OCI-LY3 (cell line): ENCODE data around the gene LETM1.

Experiments used
- H2AFZ ChIP-seq: fragments of 200-600, 300-600 bp; shearing (Covaris generic); 2 replicates; pipeline ENCODE4 v1.6.0; 2014; ENCODE audit warnings: antibody characterized with exemption, low read depth, low read length
- H3K27ac ChIP-seq: fragments of 200-600, 300-600 bp; sonication (generic); 2 replicates; pipeline ENCODE4 v1.5.1; 2014; ENCODE audit warnings: mild to moderate bottlenecking, low read length, moderate library complexity, mixed read lengths
- H3K27me3 ChIP-seq: fragments of 200-600, 300-600 bp; sonication (generic); 2 replicates; pipeline ENCODE4 v1.6.1; 2014; ENCODE audit warnings: low read depth, low read length, mixed read lengths
- H3K36me3 ChIP-seq: fragments of 200-600, 300-600 bp; sonication (generic); replicated peaks from 2 replicates; pipeline ENCODE3; 2014; ENCODE audit warnings: low read depth, low read length, mixed read lengths
- H3K4me1 ChIP-seq: fragments of 300-600, 200-600 bp; sonication (generic); 2 replicates; pipeline ENCODE4 v1.6.1; 2014; ENCODE audit warnings: low read length, mixed read lengths
- H3K4me2 ChIP-seq: fragments of 200-600, 300-600 bp; sonication (generic); 2 replicates; pipeline ENCODE4 v1.6.1; 2014; ENCODE audit warnings: low read length, mixed read lengths
- H3K4me3 ChIP-seq: fragments of 300-600, 200-600 bp; sonication (generic); 2 replicates; pipeline ENCODE4 v1.5.1; 2014; ENCODE audit warnings: antibody characterized with exemption, mild to moderate bottlenecking, low read length, moderate library complexity
- H3K79me2 ChIP-seq: fragments of 300-600, 200-600 bp; shearing (Covaris generic); 2 replicates; pipeline ENCODE4 v1.6.1; 2014; ENCODE audit warnings: mild to moderate bottlenecking, low read length, mixed read lengths
- H3K9ac ChIP-seq: fragments of 300-600, 200-600 bp; shearing (Covaris generic); 2 replicates; pipeline ENCODE4 v1.6.0; 2014; ENCODE audit warnings: mild to moderate bottlenecking, low read length, moderate library complexity
- H3K9me3 ChIP-seq: fragments of 200-600, 300-600 bp; shearing (Covaris generic); 2 replicates; pipeline ENCODE4 v1.6.1; 2014; ENCODE audit warnings: low read length, mixed read lengths; ENCODE audit not compliant: insufficient read depth
- H4K20me1 ChIP-seq: fragments of 200-600, 300-600 bp; sonication (generic); 2 replicates; pipeline ENCODE4 v1.6.1; 2016; ENCODE audit warnings: low read length, mixed read lengths; ENCODE audit not compliant: insufficient read depth
- EZH2phosphoT487 ChIP-seq: fragments of 200-600 bp; shearing (Covaris generic); IDR thresholded peaks from 2 replicates; pipeline ENCODE4 v1.6.1; 2018; ENCODE audit warnings: antibody characterized with exemption, mixed run types, low read depth
- TF ChIP-seq, protein P1 (sequence below): fragments of 200-600, 300-600 bp; sonication (generic); IDR thresholded peaks from 2 replicates; pipeline ENCODE4 v1.5.1; 2014; ENCODE audit warnings: antibody characterized with exemption, low read length, low read depth

Gene LETM1

GRCh38 chr4:1868293-1868692 lies 12.3 kb upstream of the LETM1 start:
- H3K9ac ChIP-seq: no peak overlapping the region
- H3K36me3 ChIP-seq: no peaks in the 10 kb centered on the region
- H3K27ac ChIP-seq: no peak overlapping the region
- H3K4me1 ChIP-seq: peaks cover 20% of the 10 kb centered on the region
- H3K27me3 ChIP-seq: no peaks in the 10 kb centered on the region; the same call in 1 of the 2 replicates
- TF ChIP-seq, protein P1, sequence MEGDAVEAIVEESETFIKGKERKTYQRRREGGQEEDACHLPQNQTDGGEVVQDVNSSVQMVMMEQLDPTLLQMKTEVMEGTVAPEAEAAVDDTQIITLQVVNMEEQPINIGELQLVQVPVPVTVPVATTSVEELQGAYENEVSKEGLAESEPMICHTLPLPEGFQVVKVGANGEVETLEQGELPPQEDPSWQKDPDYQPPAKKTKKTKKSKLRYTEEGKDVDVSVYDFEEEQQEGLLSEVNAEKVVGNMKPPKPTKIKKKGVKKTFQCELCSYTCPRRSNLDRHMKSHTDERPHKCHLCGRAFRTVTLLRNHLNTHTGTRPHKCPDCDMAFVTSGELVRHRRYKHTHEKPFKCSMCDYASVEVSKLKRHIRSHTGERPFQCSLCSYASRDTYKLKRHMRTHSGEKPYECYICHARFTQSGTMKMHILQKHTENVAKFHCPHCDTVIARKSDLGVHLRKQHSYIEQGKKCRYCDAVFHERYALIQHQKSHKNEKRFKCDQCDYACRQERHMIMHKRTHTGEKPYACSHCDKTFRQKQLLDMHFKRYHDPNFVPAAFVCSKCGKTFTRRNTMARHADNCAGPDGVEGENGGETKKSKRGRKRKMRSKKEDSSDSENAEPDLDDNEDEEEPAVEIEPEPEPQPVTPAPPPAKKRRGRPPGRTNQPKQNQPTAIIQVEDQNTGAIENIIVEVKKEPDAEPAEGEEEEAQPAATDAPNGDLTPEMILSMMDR: no peak
- no peak for TF ChIP-seq EZH2phosphoT487
- H3K4me3 ChIP-seq: no peak overlapping the region
- H3K4me2 ChIP-seq: no peak overlapping the region
- H3K79me2 ChIP-seq: peaks cover 27% of the 10 kb centered on the region
- peaks cover 8% of the 10 kb centered on the region for H4K20me1 ChIP-seq
- no peaks in the 10 kb centered on the region for H3K9me3 ChIP-seq
- no peak overlapping the region for H2AFZ ChIP-seq

- Histone ChIP-seq H3K79me2 (peaks cover 7% of the 10 kb centered on the region; the same call in 1 of the 2 replicates), H3K27ac (no peak overlapping the region), H3K4me3 (no peak overlapping the region), H3K4me1 (peaks cover 12% of the 10 kb centered on the region), H3K9ac (no peak overlapping the region), H3K27me3 (peaks cover 5% of the 10 kb centered on the region; the same call in 1 of the 2 replicates), H4K20me1 (no peaks in the 10 kb centered on the region), H3K4me2 (no peak overlapping the region), H3K36me3 (no peaks in the 10 kb centered on the region), H2AFZ (no peak overlapping the region), H3K9me3 (no peaks in the 10 kb centered on the region)
- TF ChIP-seq, protein P1: no peak
- no peak for TF ChIP-seq EZH2phosphoT487
These were observed 10.3 kb upstream of the LETM1 start for GRCh38 chr4:1866189-1866661.

GRCh38 chr4:1864076-1865008 lies 8.4 kb upstream of the LETM1 start:
- H3K27me3 ChIP-seq: peaks cover 8% of the 10 kb centered on the region; the same call in 1 of the 2 replicates
- H3K4me2 ChIP-seq: no peak overlapping the region
- H3K9ac ChIP-seq: no peak overlapping the region
- H3K27ac ChIP-seq: no peak overlapping the region
- no peaks in the 10 kb centered on the region for H3K9me3 ChIP-seq
- no peaks in the 10 kb centered on the region for H4K20me1 ChIP-seq
- H3K4me1 ChIP-seq: peaks cover 6% of the 10 kb centered on the region
- no peak overlapping the region for H3K4me3 ChIP-seq
- no peaks in the 10 kb centered on the region for H3K36me3 ChIP-seq
- TF ChIP-seq, protein P1: no peak
- TF ChIP-seq EZH2phosphoT487: no peak
- H2AFZ ChIP-seq: no peak overlapping the region
- no peaks in the 10 kb centered on the region for H3K79me2 ChIP-seq

- no peak for TF ChIP-seq EZH2phosphoT487
- TF ChIP-seq, protein P1: no peak
- Histone ChIP-seq H2AFZ (no peak overlapping the region), H3K27ac (no peak overlapping the region), H3K9ac (no peak overlapping the region), H3K4me2 (no peak overlapping the region), H3K79me2 (no peaks in the 10 kb centered on the region), H3K4me3 (no peak overlapping the region), H3K4me1 (peaks cover 6% of the 10 kb centered on the region), H3K27me3 (0 out of 2 replicates have a peak, but pooled peaks cover 8% of the 10 kb centered on the region), H3K36me3 (no peaks in the 10 kb centered on the region), H3K9me3 (no peaks in the 10 kb centered on the region), H4K20me1 (no peaks in the 10 kb centered on the region)
These were observed 7.5 kb upstream of the LETM1 start for GRCh38 chr4:1863297-1864033.
